ENCODE data around the gene RIPPLY1. TPM values are rescaled to one million over a fixed set of nuclear protein-coding genes. Genes with fewer than 3 reads are reported as not detected.

RIPPLY1 gene
- polyA plus RNA-seq, 3 donors from 2014 or later, result not detected

- no peak for DNase-seq
- Mint-ChIP-seq H3K4me3 (no peak overlapping the region), H3K27me3 (ENCODE audit: low read depth in 3 of 3) (peaks cover 0 to 3% (median 0%) of the 10 kb centered on the region in 3 donors), H3K36me3 (no peaks in the 10 kb centered on the region), H3K4me1 (no peaks in the 10 kb centered on the region), H3K27ac (no peak overlapping the region), H3K9me3 (no peaks in the 10 kb centered on the region)
These were observed 29.4 kb upstream of the RIPPLY1 start for GRCh38 chrX:106932492-106932923.

- Mint-ChIP-seq H3K36me3 (no peaks in the 10 kb centered on the region), H3K4me1 (no peaks in the 10 kb centered on the region), H3K4me3 (no peak overlapping the region), H3K27ac (no peak overlapping the region), H3K27me3 (ENCODE audit: low read depth in 3 of 3) (peaks cover 0 to 3% (median 0%) of the 10 kb centered on the region in 3 donors), H3K9me3 (no peaks in the 10 kb centered on the region)
- no peak for DNase-seq
These were observed 28.8 kb upstream of the RIPPLY1 start for GRCh38 chrX:106931831-106932491.

DNA sequence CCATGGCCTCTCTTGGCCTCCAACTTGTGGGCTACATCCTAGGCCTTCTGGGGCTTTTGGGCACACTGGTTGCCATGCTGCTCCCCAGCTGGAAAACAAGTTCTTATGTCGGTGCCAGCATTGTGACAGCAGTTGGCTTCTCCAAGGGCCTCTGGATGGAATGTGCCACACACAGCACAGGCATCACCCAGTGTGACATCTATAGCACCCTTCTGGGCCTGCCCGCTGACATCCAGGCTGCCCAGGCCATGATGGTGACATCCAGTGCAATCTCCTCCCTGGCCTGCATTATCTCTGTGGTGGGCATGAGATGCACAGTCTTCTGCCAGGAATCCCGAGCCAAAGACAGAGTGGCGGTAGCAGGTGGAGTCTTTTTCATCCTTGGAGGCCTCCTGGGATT is 25.1 kb upstream of the RIPPLY1 start:
- Mint-ChIP-seq H3K4me1 (no peaks in the 10 kb centered on the region), H3K4me3 (no peak overlapping the region)

DNA sequence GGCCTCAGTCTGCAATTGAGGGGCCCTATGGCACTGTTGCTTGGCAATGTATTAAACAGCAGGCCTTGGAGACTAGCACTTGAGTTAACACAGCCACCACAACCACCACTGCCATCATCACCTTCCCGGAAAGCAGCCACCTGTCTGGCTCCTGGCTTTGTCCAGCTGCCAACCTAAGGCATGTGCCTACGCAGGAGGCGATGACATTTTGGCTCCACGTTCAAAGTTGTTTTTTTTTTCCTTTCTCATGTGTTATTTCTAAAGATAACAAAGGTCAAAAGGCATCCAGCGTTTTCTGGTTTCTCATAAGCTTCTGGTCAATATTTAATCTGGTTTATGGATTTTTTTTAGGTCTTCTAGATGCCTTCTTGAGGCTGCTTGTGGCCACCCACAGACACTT is 24.6 kb upstream of the RIPPLY1 start:
- H3K27ac Mint-ChIP-seq, result no peak overlapping the region
- no peak overlapping the region for H3K4me3 Mint-ChIP-seq
- H3K36me3 Mint-ChIP-seq, result no peaks in the 10 kb centered on the region
- no peak for DNase-seq
- H3K27me3 Mint-ChIP-seq (ENCODE audit: low read depth in 3 of 3), result peaks cover 0 to 3% (median 0%) of the 10 kb centered on the region in 3 donors
- no peaks in the 10 kb centered on the region for H3K4me1 Mint-ChIP-seq
- H3K9me3 Mint-ChIP-seq, result no peaks in the 10 kb centered on the region

More for the DNA sequence above, 25.1 kb upstream of the RIPPLY1 start:
- Mint-ChIP-seq H3K27me3 (ENCODE audit: low read depth in 3 of 3) (peaks cover 0 to 3% (median 0%) of the 10 kb centered on the region in 3 donors), H3K36me3 (no peaks in the 10 kb centered on the region), H3K27ac (no peak overlapping the region), H3K9me3 (no peaks in the 10 kb centered on the region)
- no peak for DNase-seq

GRCh38 chrX:106927023-106927422 is 23.9 kb upstream of the RIPPLY1 start:
- DNase-seq, result no peak
- H3K4me3 Mint-ChIP-seq, result no peak overlapping the region
- no peaks in the 10 kb centered on the region for H3K36me3 Mint-ChIP-seq
- no peaks in the 10 kb centered on the region for H3K9me3 Mint-ChIP-seq
- H3K27me3 Mint-ChIP-seq (ENCODE audit: low read depth in 3 of 3), result peaks cover 0 to 3% (median 0%) of the 10 kb centered on the region in 3 donors
- no peaks in the 10 kb centered on the region for H3K4me1 Mint-ChIP-seq
- no peak overlapping the region for H3K27ac Mint-ChIP-seq

DNA sequence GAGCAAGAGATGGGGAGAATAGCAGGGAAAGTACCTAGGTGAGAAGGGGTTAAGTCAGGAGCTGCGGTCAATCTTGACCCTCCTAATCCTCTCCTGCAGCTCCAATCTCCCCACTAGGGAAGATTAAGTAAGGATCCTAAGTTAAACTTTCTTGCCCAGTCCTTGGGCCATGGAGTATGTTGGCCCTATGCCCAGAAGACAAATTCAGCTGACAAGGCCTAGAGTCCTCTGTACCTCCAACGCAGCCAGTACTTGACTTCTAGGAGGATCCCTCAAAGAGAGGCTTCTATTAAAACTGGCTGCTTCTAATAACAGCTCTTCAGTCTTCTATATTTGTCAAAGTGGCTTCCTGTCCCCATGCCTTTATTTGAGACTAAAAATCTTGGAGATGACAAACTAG is 18.5 kb upstream of the RIPPLY1 start:
- H3K4me1 Mint-ChIP-seq, result peaks cover 6 to 8% of the 10 kb centered on the region in 2 donors
- peaks cover 0 to 5% (median 0%) of the 10 kb centered on the region in 3 donors for H3K27me3 Mint-ChIP-seq (ENCODE audit: low read depth in 3 of 3)
- DNase-seq, result no peak
- H3K4me3 Mint-ChIP-seq, result no peak overlapping the region
- H3K27ac Mint-ChIP-seq, result no peak overlapping the region
- H3K36me3 Mint-ChIP-seq, result no peaks in the 10 kb centered on the region
- peaks cover 0 to 4% (median 0%) of the 10 kb centered on the region in 6 donors for H3K9me3 Mint-ChIP-seq

DNA sequence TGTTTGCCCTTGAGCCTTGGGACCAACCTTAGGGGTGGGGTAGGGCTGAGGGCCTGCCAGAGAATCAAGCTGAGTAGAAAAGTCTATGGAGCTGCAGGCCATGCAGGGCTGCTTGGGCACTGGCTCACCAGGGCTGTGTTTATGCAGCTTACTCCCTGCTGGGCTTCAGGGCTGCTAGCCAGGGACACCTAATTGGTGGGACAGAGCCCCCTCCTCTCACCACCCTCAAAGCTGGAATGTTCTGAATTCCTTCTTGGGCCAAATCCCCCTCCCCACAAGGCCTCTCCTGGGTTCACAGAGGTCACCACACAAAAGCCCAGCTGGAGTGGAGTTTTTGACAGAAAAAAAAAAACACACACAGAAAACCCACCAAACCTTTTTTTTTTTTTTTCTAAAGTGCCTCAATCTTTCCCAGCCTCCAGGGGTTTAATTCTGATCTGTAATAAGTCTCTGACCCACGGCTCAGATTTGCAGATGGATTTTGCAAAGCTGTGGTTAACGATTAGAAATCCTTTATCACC is 16.9 kb upstream of the RIPPLY1 start, which contains the start of gene CLDN2:
Gene CLDN2, plus strand, starts transcription at position 471 of the 521 bp plus-strand sequence. CDS start 7,827 bp downstream, outside the sequence.
- no peak for DNase-seq
- Mint-ChIP-seq H3K36me3 (no peaks in the 10 kb centered on the region), H3K27me3 (ENCODE audit: low read depth in 3 of 3) (peaks cover 0 to 9% (median 4%) of the 10 kb centered on the region in 3 donors), H3K4me1 (peaks cover 6 to 8% of the 10 kb centered on the region in 2 donors), H3K27ac (no peak within 1 kb of the TSS), H3K4me3 (no peak within 1 kb of the TSS), H3K9me3 (peaks cover 0 to 4% (median 0%) of the 10 kb centered on the region in 6 donors)

DNA sequence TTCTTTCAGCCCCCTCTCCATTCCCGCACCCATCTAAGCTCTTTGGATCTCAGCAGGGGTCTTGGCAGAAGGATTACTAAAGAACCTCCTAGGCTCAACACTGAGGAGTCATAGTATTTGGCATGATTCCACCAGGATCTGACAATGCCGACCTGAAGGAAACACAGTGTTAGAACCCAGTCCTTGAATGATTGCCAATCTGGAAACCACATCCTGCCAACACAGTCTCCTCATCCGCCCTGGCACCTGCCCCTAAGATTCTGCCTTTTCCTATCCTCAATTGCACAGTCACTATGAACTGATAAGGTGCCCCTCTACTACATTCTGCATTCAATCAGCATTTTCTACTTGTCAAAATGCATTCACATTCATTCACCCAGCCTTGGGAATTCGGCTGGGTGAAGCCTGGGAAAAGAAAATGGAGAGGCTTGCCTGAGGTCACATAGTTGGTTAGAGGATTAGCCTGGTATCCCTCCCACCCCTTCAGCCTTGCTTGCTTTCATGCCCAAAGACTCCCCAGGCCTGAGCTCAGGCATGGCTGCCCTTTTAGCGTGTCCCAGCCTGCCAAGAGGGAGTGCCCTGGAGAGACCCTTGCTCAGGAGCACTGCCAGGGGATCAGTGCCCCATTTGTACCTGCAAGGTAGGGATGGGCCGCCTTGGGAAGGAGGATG is 14.8 kb upstream of the RIPPLY1 start:
- Mint-ChIP-seq H3K4me1 (peaks cover 6 to 8% of the 10 kb centered on the region in 2 donors), H3K27me3 (ENCODE audit: low read depth in 3 of 3) (peaks cover 0 to 13% (median 4%) of the 10 kb centered on the region in 3 donors), H3K36me3 (no peaks in the 10 kb centered on the region), H3K4me3 (no peak overlapping the region), H3K9me3 (peaks cover 0 to 4% (median 0%) of the 10 kb centered on the region in 6 donors), H3K27ac (no peak overlapping the region)
- DNase-seq, result no peak

DNA sequence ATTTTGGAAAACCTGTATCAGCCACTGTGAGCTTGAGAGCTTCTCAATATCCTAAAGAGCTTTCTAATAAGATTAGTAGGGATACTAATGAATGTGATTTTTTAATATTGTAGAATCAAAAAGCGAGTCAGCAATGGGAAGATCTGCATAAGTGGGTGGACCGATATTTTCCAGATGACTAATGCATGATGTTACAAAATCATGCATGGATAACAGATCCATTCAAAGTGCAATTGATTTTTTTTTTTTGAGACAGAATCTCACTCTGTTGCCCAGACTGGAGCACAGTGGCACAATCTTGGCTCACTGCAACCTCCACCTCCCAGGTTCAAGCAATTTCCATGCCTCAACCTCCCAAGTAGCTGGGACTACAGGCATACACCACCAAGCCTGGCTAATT is 9.7 kb upstream of the RIPPLY1 start:
- Mint-ChIP-seq H3K27me3 (ENCODE audit: low read depth in 3 of 3) (peaks cover 2 to 22% (median 6%) of the 10 kb centered on the region in 3 donors), H3K36me3 (no peaks in the 10 kb centered on the region), H3K9me3 (peaks cover 0 to 4% (median 0%) of the 10 kb centered on the region in 6 donors), H3K27ac (no peak overlapping the region), H3K4me1 (peaks cover 3 to 5% of the 10 kb centered on the region in 2 donors), H3K4me3 (no peak overlapping the region)
- no peak for DNase-seq

DNA sequence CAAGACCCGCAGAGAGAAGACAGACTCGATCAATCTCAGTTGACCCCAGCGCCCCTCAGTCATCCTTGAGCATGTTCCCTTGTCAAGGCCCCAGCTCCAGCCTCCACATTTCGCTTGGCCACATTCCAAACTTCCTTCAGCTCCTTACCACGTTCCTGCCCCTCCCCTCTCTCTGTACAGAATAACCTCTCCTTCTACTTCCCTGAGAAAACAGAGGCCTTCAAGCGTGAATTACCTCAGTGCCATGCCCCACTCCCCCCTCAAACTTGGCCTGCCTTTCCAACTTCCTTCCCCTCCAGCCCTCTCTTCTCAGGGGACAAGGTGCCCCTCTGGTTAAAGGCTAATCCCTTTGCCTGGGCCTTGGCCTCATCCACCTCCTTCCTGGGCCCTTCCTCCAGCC is 3.2 kb upstream of the RIPPLY1 start:
- no peak for DNase-seq
- no peaks in the 10 kb centered on the region for H3K4me1 Mint-ChIP-seq
- no peak overlapping the region for H3K27ac Mint-ChIP-seq
- peaks cover 0 to 7% (median 2%) of the 10 kb centered on the region in 3 donors for H3K27me3 Mint-ChIP-seq (ENCODE audit: low read depth in 3 of 3)
- no peak overlapping the region for H3K4me3 Mint-ChIP-seq
- no peaks in the 10 kb centered on the region for H3K9me3 Mint-ChIP-seq
- H3K36me3 Mint-ChIP-seq, result no peaks in the 10 kb centered on the region

GRCh38 chrX:106905064-106905708 is 2.0 kb upstream of the RIPPLY1 start:
- Mint-ChIP-seq H3K4me1 (no peaks in the 10 kb centered on the region), H3K27me3 (ENCODE audit: low read depth in 3 of 3) (peaks cover 0 to 6% (median 3%) of the 10 kb centered on the region in 3 donors), H3K36me3 (no peaks in the 10 kb centered on the region), H3K4me3 (no peak overlapping the region), H3K9me3 (no peaks in the 10 kb centered on the region), H3K27ac (no peak overlapping the region)
- no peak for DNase-seq

GRCh38 chrX:106903856-106904528 is 851 bp upstream of the RIPPLY1 start:
- Mint-ChIP-seq H3K27me3 (ENCODE audit: low read depth in 3 of 3) (peaks cover 0 to 5% (median 3%) of the 10 kb centered on the region in 3 donors), H3K27ac (no peak overlapping the region), H3K36me3 (no peaks in the 10 kb centered on the region), H3K9me3 (no peaks in the 10 kb centered on the region), H3K4me3 (no peak overlapping the region), H3K4me1 (no peaks in the 10 kb centered on the region)
- DNase-seq, result no peak

- DNase-seq, result no peak
- no peaks in the 10 kb centered on the region for H3K4me1 Mint-ChIP-seq
- H3K36me3 Mint-ChIP-seq, result no peaks in the 10 kb centered on the region
- no peak overlapping the region for H3K27ac Mint-ChIP-seq
- no peaks in the 10 kb centered on the region for H3K9me3 Mint-ChIP-seq
- H3K27me3 Mint-ChIP-seq (ENCODE audit: low read depth in 3 of 3), result peaks cover 0 to 2% (median 1%) of the 10 kb centered on the region in 3 donors
- H3K4me3 Mint-ChIP-seq, result no peak overlapping the region
These were observed 457 bp downstream of the RIPPLY1 start for GRCh38 chrX:106902684-106903083.
